ENCODE measurements around the gene CUZD1. TPM values are rescaled to one million over a fixed set of nuclear protein-coding genes. Genes with fewer than 3 reads are reported as not detected.
A peak's percentile ranks its signal among the peaks of the same experiment; 100 is the strongest.

The CUZD1 gene
- polyA plus RNA-seq, 1 donor from 2014 or later: not detected

DNA sequence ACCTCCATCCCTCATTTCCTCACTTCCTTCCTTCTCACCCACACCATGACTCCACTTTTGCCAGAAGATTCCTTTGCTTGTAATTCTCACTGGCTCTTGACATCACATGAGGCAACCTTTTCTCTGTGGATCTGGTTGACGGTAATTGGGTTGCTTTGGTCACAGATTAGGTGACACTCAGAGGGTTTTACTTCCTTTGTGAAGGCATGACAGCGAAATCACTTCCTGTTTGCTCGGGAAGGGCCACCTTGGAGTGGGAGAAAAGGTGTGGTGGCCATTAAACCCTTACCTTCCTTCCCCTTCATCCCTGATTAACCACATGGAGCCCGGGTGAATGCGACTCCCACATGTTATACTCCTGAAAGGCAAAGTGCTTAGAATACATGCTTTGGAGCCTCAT is 30.2 kb downstream of the CUZD1 start:
- no peaks in the 10 kb centered on the region for H3K9me2 ChIP-seq (ENCODE audit: insufficient read depth, low read length)
- no peaks in the 10 kb centered on the region for H3K79me2 ChIP-seq (replicated peaks; ENCODE audit: insufficient read depth, low read length)
- H3K27ac ChIP-seq (ENCODE audit: low read length): peak overlapping the region; percentile 8
- no peak overlapping the region for H3K4me2 ChIP-seq (ENCODE audit: low read length)
- H3F3A ChIP-seq (ENCODE audit: insufficient read depth, low read length, poor library complexity, severe bottlenecking): no peaks in the 10 kb centered on the region
- no peaks in the 10 kb centered on the region for H3K36me3 ChIP-seq (ENCODE audit: insufficient read depth, low read length)
- no peaks in the 10 kb centered on the region for H3K27me3 ChIP-seq (ENCODE audit: insufficient read depth, low read depth, low read length)
- H4K20me1 ChIP-seq (ENCODE audit: insufficient read depth): no peaks in the 10 kb centered on the region
- no peak overlapping the region for H2AFZ ChIP-seq (ENCODE audit: low read depth, low read length)
- H3K9me3 ChIP-seq (ENCODE audit: low read length): no peaks in the 10 kb centered on the region
- TF ChIP-seq SMC3 (conservative IDR thresholded peaks at IDR 0.05; ENCODE audit: poor library complexity) (no peak), TAF1 (IDR thresholded peaks at IDR 0.05; ENCODE audit: low read depth) (no peak), MXI1 (conservative IDR thresholded peaks at IDR 0.05; ENCODE audit: poor library complexity, severe bottlenecking) (no peak), EP300 (conservative IDR thresholded peaks at IDR 0.05; ENCODE audit: poor library complexity, severe bottlenecking) (no peak), POLR2AphosphoS5 (IDR thresholded peaks at IDR 0.05) (no peak), EZH2 (IDR thresholded peaks at IDR 0.05; ENCODE audit: borderline replicate concordance, insufficient read depth, low read length, poor library complexity, severe bottlenecking) (no peak)
- TF ChIP-seq, protein P1, sequence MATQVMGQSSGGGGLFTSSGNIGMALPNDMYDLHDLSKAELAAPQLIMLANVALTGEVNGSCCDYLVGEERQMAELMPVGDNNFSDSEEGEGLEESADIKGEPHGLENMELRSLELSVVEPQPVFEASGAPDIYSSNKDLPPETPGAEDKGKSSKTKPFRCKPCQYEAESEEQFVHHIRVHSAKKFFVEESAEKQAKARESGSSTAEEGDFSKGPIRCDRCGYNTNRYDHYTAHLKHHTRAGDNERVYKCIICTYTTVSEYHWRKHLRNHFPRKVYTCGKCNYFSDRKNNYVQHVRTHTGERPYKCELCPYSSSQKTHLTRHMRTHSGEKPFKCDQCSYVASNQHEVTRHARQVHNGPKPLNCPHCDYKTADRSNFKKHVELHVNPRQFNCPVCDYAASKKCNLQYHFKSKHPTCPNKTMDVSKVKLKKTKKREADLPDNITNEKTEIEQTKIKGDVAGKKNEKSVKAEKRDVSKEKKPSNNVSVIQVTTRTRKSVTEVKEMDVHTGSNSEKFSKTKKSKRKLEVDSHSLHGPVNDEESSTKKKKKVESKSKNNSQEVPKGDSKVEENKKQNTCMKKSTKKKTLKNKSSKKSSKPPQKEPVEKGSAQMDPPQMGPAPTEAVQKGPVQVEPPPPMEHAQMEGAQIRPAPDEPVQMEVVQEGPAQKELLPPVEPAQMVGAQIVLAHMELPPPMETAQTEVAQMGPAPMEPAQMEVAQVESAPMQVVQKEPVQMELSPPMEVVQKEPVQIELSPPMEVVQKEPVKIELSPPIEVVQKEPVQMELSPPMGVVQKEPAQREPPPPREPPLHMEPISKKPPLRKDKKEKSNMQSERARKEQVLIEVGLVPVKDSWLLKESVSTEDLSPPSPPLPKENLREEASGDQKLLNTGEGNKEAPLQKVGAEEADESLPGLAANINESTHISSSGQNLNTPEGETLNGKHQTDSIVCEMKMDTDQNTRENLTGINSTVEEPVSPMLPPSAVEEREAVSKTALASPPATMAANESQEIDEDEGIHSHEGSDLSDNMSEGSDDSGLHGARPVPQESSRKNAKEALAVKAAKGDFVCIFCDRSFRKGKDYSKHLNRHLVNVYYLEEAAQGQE (IDR thresholded peaks at IDR 0.05; ENCODE audit: borderline replicate concordance): no peak
- no peak overlapping the region for H3K9ac ChIP-seq (ENCODE audit: low read length)
- no peak overlapping the region for H3K4me3 ChIP-seq (ENCODE audit: low read length)

DNA sequence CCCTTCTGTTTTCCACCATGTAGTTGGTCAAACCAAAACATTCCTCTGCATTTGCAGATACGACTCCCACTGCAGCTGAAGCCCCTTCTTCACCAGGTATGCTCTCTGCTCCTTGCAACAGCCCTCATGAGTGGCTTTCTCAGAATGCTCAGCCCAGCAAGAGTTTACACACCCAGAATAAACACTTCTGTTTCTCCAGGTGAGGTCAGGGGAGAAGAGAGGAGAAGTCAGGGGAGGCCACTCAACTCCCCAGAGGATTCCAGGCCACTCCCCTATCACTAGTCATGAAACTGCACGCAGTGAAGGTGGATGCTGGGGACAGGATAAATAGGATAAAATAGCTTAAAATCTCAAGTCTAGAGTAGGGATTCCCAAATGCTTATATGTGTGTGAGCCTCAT is 31.2 kb downstream of the CUZD1 start:
- Histone ChIP-seq H2AFZ (ENCODE audit: low read depth, low read length) (no peak overlapping the region), H3K4me2 (ENCODE audit: low read length) (no peak overlapping the region), H3K27me3 (ENCODE audit: insufficient read depth, low read depth, low read length) (no peaks in the 10 kb centered on the region), H3K9me2 (ENCODE audit: insufficient read depth, low read length) (no peaks in the 10 kb centered on the region), H3K9ac (ENCODE audit: low read length) (no peak overlapping the region), H3F3A (ENCODE audit: insufficient read depth, low read length, poor library complexity, severe bottlenecking) (no peaks in the 10 kb centered on the region), H3K27ac (ENCODE audit: low read length) (no peak overlapping the region), H3K9me3 (ENCODE audit: low read length) (no peaks in the 10 kb centered on the region), H3K36me3 (ENCODE audit: insufficient read depth, low read length) (no peaks in the 10 kb centered on the region), H3K79me2 (replicated peaks; ENCODE audit: insufficient read depth, low read length) (no peaks in the 10 kb centered on the region), H3K4me3 (ENCODE audit: low read length) (no peak overlapping the region), H4K20me1 (ENCODE audit: insufficient read depth) (no peaks in the 10 kb centered on the region)
- TF ChIP-seq, protein P1 (IDR thresholded peaks at IDR 0.05; ENCODE audit: borderline replicate concordance): no peak
- TF ChIP-seq EZH2 (IDR thresholded peaks at IDR 0.05; ENCODE audit: borderline replicate concordance, insufficient read depth, low read length, poor library complexity, severe bottlenecking): no peak
- TF ChIP-seq POLR2AphosphoS5 (IDR thresholded peaks at IDR 0.05): no peak
- TF ChIP-seq EP300 (conservative IDR thresholded peaks at IDR 0.05; ENCODE audit: poor library complexity, severe bottlenecking): no peak
- no peak for TF ChIP-seq RAD21 (conservative IDR thresholded peaks at IDR 0.05)
- no peak for TF ChIP-seq MXI1 (conservative IDR thresholded peaks at IDR 0.05; ENCODE audit: poor library complexity, severe bottlenecking)
- no peak for TF ChIP-seq TAF1 (IDR thresholded peaks at IDR 0.05; ENCODE audit: low read depth)
- no peak for TF ChIP-seq CTCF (IDR thresholded peaks at IDR 0.05; ENCODE audit: poor library complexity, severe bottlenecking)
- no peak for TF ChIP-seq SMC3 (conservative IDR thresholded peaks at IDR 0.05; ENCODE audit: poor library complexity)

All from neural cell (in vitro differentiated cells).